Activated T-cell treated with anti-CD3 and anti-CD28 coated beads for 48 hours (primary cell): ENCODE results near the gene ATXN1.
"Not testable (repeated sequence)": the region's sequence is repeated elsewhere in the genome, so short reads cannot be mapped to it uniquely, and the experiment has no call there.

Experiments used
- DNase-seq: peaks from one replicate; pipeline ENCODE4 v3.0.0-alpha.2; 2020; ENCODE audit warnings: low read depth

The ATXN1 gene

GRCh38 chr6:16383607-16384206 lies 377.6 kb downstream of the ATXN1 start:
- DNase-seq = no peak

DNA sequence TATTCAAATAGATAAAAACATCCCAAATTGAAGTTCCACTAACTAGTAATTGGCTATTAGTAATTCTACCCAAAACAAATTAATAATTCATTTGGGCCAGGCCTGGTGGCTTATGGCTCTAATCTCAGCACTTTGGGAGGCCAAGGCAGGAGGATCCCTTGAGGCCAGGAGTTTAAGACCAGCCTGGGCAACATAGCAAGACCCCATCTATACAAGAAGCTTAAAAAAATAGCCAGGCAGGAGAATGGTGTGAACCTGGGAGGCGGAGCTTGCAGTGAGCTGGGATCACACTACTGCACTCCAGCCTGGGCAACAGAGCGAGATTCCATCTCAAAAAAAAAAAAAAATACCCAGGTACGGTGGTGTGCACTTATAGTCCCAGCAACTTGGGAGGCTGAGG lies 379.3 kb downstream of the ATXN1 start:
- DNase-seq = not testable (repeated sequence)

GRCh38 chr6:16380220-16380809 lies 380.9 kb downstream of the ATXN1 start:
- DNase-seq = no peak

DNA sequence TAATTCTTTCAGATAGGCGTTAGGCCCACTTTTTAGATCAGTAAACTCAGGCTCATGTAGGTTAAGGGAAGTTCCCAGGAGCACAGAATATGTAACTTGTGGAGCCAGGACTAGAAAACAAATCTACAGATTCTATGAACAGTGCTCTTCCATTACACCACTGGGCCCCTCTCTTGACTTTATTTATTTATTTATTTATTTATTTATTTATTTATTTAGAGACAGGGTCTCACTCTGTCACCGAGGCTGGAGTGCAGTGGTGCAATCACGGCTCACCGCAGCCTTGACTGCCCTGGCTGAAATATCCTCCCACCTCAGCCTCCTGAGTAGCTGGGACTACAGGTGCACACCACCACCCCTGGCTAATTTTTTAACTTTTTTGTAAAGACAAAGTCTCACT lies 382.9 kb downstream of the ATXN1 start:
- not testable (repeated sequence) for DNase-seq

GRCh38 chr6:16377470-16377869 lies 383.8 kb downstream of the ATXN1 start:
- no peak for DNase-seq

DNA sequence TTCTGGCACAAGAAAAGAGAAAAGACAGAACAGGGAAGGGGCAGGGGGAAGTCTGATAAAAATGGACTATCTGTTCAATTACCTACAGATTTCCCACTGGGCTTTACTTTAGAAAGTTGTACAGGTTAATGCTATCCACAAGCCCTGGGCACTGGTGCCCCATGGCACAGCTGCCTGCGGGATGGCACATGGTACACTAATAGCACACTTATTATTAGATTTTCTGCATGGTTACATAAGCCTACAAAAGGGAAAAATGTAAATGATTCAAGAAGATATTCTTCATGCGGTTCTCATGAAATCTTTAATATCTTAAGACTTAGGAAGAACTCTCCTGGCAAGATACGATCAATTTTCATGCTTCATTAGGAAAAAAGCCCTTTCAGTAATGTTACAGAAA lies 385.4 kb downstream of the ATXN1 start:
- DNase-seq = no peak

DNA sequence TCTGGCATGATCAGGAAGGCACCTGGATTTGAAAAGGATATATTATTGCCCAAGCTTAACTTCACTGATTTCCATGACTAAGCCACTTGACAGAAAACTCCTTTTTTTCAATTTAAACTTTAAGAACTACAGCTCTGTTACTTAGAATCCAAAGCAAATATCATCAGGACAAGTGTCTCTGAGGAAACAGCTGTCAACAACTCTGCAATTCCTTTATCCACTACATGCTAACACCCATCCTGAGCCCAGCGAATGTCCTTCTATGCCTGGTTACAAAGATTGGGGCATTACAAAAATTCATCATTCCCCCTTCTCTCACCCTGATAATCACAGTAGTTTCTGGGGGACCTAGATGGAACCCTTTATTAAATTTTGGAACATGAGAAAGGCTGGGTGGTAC lies 386.1 kb downstream of the ATXN1 start:
- no peak for DNase-seq

GRCh38 chr6:16374461-16375200 lies 386.6 kb downstream of the ATXN1 start:
- DNase-seq = no peak

- no peak for DNase-seq
Observed at GRCh38 chr6:16374016-16374415, 387.2 kb downstream of the ATXN1 start.

DNA sequence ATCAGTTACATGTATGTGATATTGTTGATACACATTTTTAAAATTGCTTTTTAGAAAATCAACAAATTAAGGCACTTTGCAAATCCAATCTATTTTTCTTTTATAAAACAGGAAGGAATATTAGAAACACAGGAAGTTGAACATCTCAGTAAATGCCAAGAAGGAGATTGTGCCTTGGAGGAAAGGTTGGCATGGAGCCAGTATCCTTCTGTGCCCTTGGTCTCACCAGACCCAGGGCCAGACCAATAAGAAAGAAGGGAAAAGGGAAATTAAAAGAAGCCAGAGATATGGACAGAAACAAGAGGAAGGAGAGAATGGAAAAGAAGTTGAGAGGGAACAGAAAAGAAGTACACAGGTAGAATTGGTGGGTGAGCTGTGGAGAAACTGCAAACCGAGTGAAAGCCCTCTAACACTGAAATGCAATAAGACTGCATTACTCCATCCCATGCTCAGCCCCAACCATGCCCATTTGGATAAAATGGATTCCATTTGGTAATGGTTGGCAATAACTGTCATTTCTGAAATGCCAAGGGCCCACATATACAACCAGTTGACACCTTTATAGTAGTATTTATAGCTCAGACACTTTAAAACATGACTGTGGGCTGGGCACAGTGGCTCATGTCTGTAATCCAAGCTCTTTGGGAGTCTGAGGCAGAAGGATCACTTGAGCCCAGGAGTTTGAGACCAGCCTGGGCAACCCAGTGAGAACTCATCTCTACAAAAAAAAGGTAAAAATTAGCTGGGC lies 389.1 kb downstream of the ATXN1 start:
- no peak for DNase-seq

DNA sequence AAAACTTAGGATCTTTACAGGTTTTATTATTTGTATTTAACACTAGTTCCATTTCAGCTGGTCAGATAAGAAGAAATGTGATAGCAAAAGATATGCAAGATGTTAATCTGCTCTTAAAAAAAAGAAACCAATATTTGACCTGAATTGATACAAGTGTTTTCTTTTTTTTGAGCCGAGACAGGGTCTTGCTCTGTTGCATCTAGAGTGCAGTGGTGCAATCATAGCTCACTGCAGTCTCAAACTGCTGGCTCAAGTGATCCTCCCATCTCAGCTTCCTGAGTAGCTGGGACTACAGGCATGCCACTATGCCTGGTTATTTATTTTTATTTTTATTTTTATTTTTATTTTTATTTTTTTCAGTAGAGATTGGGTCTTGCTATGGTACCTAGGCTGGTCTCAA lies 389.9 kb downstream of the ATXN1 start:
- no peak for DNase-seq

DNA sequence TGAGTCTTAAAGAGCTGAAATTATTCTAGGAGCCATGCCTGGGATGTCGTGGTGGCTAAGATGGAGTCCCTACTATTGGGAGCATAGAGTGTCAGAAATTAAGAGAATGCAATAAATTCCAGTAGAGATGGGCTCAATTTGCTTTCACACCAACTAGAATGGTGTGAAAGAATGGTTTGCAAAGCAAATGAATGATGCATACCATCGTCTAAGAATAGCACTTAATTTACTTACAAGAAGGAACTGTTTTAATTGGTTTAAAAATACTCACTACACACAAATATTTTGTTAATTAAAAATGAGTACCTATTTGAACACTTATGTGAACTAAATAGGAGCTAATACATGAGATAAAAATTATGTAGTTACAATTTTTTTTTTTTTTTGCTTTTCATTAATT lies 390.3 kb downstream of the ATXN1 start:
- no peak for DNase-seq

- no peak for DNase-seq
Observed at GRCh38 chr6:16369989-16370388, 391.3 kb downstream of the ATXN1 start.

GRCh38 chr6:16369140-16369745 lies 392.0 kb downstream of the ATXN1 start:
- no peak for DNase-seq

GRCh38 chr6:16367571-16367970 lies 393.7 kb downstream of the ATXN1 start:
- no peak for DNase-seq

- no peak for DNase-seq
Observed at GRCh38 chr6:16363749-16364148, 397.5 kb downstream of the ATXN1 start.

DNA sequence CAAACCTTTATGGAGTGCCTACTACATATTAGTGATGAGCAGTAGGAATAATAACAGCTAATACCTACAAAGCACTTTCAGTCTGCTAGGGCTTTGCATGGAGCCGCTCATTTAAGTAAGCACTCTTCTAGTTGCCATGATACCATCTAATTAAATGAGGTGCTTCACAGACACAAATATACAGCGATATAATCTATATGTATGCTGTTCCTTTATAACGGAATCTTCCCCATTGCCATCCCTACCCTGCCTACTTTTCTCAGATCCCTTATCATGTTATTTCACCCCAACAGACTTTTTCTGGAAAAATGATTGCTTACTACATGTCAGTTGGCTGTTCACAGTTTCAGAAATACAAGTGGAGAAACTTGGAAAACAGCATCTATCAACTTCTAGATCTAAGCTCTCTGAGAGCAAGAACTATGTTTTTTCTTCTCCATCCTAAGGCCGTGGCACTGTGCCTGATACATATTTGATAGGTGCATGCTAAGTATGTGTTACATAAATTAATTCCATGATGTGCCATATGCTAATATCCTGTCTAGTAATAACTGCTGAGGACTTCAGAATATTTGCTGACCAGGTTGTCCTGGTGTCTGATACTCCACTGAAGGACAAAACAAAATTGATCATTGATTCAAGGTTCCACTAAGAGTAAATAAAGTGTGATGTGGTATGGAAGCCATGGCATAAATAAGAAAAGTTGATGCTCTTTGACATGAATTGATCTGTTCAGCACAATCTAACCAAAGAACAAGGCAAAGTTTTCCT lies 398.3 kb downstream of the ATXN1 start:
- DNase-seq = no peak

- no peak for DNase-seq
Observed at GRCh38 chr6:16362296-16362695, 399.0 kb downstream of the ATXN1 start.

DNA sequence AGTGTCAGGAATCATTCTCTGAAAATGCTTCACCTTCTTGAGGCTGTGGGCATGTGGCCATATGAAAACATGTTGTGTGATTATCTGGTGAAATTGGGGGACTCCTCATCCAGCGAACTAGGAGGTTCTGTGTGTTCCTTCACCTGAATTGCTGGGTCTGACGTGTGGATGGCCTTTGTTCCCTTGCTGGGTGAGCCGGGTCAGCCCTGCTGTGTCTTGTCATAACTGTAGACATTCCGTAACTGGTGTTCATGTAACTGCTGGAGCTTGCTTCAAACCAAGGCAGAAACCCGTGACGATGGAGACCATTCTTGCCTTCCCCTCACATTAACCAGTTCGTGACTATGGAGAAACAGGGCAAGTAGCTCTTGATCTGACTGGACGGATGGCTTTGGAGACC lies 399.4 kb downstream of the ATXN1 start:
- DNase-seq = no peak

DNA sequence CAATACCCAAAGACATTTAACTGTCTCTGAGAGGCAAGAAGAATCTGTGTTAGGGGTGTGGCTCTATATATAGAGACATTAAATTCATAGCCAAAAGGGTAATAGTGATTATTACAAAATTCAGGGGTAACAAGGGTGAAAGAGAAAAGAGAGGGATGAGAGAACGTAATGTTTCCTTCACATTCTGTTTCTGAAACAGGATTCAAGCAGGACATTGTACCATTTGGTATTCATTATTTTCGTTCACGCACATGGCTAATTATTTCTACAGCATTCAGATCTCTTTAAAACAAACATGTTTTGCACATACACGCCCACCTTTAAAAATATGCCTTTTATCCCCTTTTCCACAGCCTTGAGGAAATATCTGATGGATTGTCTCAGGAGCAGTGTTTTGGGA lies 400.1 kb downstream of the ATXN1 start:
- no peak for DNase-seq

DNA sequence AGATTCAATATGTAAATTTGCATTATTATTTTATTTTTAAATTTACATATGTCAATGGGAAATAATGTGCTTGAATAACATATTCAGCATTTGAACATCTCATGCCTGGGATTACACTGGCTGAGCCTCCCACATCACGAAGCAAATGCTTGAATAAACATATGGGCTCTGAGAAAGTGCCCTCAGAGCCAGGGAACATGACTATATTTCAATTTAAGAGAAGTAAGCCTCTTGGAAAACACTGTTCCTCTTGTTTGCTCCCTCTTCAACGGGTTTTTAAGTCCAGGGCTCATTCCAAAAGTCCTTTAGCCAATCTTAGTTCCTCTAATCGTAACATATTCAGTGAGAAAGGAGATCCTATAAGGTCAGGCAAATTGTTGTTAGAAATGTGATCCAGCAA lies 400.9 kb downstream of the ATXN1 start:
- DNase-seq = no peak

DNA sequence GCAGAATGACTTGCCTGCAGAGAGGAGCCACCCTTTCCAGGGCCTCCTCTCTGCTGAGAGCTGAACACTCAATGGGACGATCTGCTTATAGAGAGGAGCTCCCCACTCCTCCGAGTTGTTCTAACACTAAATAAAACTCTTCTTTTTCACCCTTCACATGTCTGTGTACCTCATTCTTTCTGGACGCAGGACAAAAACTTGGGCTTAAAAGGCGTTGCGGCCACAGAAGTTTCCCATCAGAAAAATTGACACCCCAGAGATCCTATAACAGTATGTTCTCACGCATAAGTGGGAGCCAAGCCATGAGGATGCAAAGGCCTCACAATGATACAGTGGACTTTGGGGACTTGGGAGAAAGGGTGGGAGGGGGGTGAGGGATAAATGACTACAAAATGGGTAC lies 401.7 kb downstream of the ATXN1 start:
- no peak for DNase-seq
